Endothelial cell of umbilical vein (primary cell): ENCODE measurements around the gene TNFRSF1B. TPM values are rescaled to one million over a fixed set of nuclear protein-coding genes. Genes with fewer than 3 reads are reported as not detected.

Experiments
- BruUV-seq: library from RNA; stranded (reverse); fragments of 400-500 nt; replicated peaks from 2 replicates; lab custom pipeline; 2021; lab: Mats Ljungman, UMichigan
- CTCF ChIA-PET: fragments of 300-600, 350-600 bp; sonication (Branson Sonifier 250); formaldehyde crosslinking; loops from one replicate; lab custom pipeline; 2021; ENCODE audit warnings: antibody characterized with exemption, inconsistent platforms; lab: Charles Lee
- POLR2A ChIA-PET: fragments of 300-600, 350-600 bp; sonication (Branson Sonifier 250); formaldehyde crosslinking; loops from one replicate; lab custom pipeline; 2021; ENCODE audit warnings: antibody characterized with exemption, inconsistent platforms; lab: Charles Lee
- DNase-seq: peaks from one replicate; pipeline ENCODE4 v3.0.0-alpha.2; 2011; ENCODE audit warnings: low read depth, low spot score
- FAIRE-seq: peaks from 2 replicates; lab custom pipeline; 2011; peaks lifted over from hg19 to GRCh38; lab: Jason Lieb, UNC
- H2AFZ ChIP-seq: 2 replicates; pipeline ENCODE4 v1.6.0; 2012; ENCODE audit warnings: low read depth, low read length, control low read depth, inconsistent platforms
- H3K27ac ChIP-seq: 2 replicates; pipeline ENCODE4 v1.5.1; 2011; ENCODE audit warnings: low read depth, mild to moderate bottlenecking, control low read depth, low read length, moderate library complexity; ENCODE audit not compliant: insufficient read depth
- H3K27me3 ChIP-seq, 2 experiments: 2 replicates each; pipeline versions ENCODE4 v1.6.0 to v1.6.1; 2011; ENCODE audit warnings: low read length in 2 of 2, mixed read lengths in 1 of 2; ENCODE audit not compliant: control insufficient read depth in 2 of 2, insufficient read depth in 2 of 2
- H3K36me3 ChIP-seq, 2 experiments: 2 replicates in 1 of 2; 3 replicates in 1 of 2; pipeline ENCODE4 v1.5.1; 2011; ENCODE audit warnings: low read length in 2 of 2, mild to moderate bottlenecking in 1 of 2, moderate library complexity in 1 of 2; ENCODE audit not compliant: control insufficient read depth in 2 of 2, insufficient read depth in 2 of 2; ENCODE audit errors: extremely low read depth in 1 of 2
- H3K4me1 ChIP-seq: 3 replicates; pipeline ENCODE4 v1.5.1; 2011; ENCODE audit warnings: mild to moderate bottlenecking, low read length; ENCODE audit not compliant: control insufficient read depth, insufficient read depth; ENCODE audit errors: extremely low read depth
- H3K4me2 ChIP-seq: 2 replicates; pipeline ENCODE4 v1.6.1; 2011; ENCODE audit warnings: low read length, control low read depth, mixed read lengths; ENCODE audit not compliant: insufficient read depth
- H3K4me3 ChIP-seq, 3 experiments: fragments of 200-600 bp in 1 of 3; sonication (generic), shearing (Covaris generic) in 1 of 3; replicated peaks in 1 of 3; 2 replicates each; pipeline ENCODE4 v1.5.1; 2011 to 2016; ENCODE audit warnings: control low read depth in 3 of 3, low read length in 3 of 3, mild to moderate bottlenecking in 2 of 3, inconsistent platforms in 1 of 3, low read depth in 1 of 3, moderate library complexity in 1 of 3; ENCODE audit not compliant: insufficient read depth in 1 of 3
- H3K79me2 ChIP-seq: 2 replicates; pipeline ENCODE4 v1.6.0; 2012; ENCODE audit warnings: low read length, inconsistent platforms; ENCODE audit not compliant: control insufficient read depth, insufficient read depth
- H3K9ac ChIP-seq: replicated peaks from 2 replicates; pipeline ENCODE3; 2011; ENCODE audit warnings: low read length, control low read depth; ENCODE audit not compliant: insufficient read depth; ENCODE audit errors: extremely low read depth
- H3K9me1 ChIP-seq: replicated peaks from 3 replicates; pipeline ENCODE4 v1.6.0; 2011; ENCODE audit warnings: mild to moderate bottlenecking, low read length; ENCODE audit not compliant: control insufficient read depth, insufficient read depth; ENCODE audit errors: extremely low read depth
- H3K9me3 ChIP-seq: replicated peaks from 2 replicates; pipeline ENCODE4 v1.5.1; 2012; ENCODE audit warnings: low read length, inconsistent platforms; ENCODE audit not compliant: control insufficient read depth, insufficient read depth
- H4K20me1 ChIP-seq: replicated peaks from 2 replicates; pipeline ENCODE3; 2011; ENCODE audit warnings: mild to moderate bottlenecking, low read length; ENCODE audit not compliant: control insufficient read depth, insufficient read depth; ENCODE audit errors: extremely low read depth
- EZH2 ChIP-seq: IDR thresholded peaks from 2 replicates; pipeline ENCODE4 v1.6.1; 2012; ENCODE audit warnings: borderline replicate concordance, low read depth, mild to moderate bottlenecking, moderate library complexity, low read length, inconsistent platforms; ENCODE audit not compliant: severe bottlenecking
- FOS ChIP-seq: IDR thresholded peaks from 2 replicates; pipeline ENCODE4 v1.6.1; 2011; ENCODE audit warnings: mild to moderate bottlenecking, low read length, moderate library complexity, borderline replicate concordance; ENCODE audit not compliant: insufficient read depth
- GATA2 ChIP-seq: IDR thresholded peaks from 2 replicates; pipeline ENCODE4 v1.7.0; 2011; ENCODE audit warnings: low read depth, mild to moderate bottlenecking, moderate library complexity, mixed read lengths, low read length; ENCODE audit not compliant: insufficient read length, insufficient read depth
- JUN ChIP-seq: IDR thresholded peaks from 2 replicates; pipeline ENCODE4 v1.6.1; 2011; ENCODE audit warnings: borderline replicate concordance, low read depth; ENCODE audit not compliant: insufficient read length, insufficient read depth
- MAX ChIP-seq: IDR thresholded peaks from 2 replicates; pipeline ENCODE4 v1.6.1; 2011; ENCODE audit not compliant: insufficient read depth, insufficient read length
- MYC ChIP-seq: IDR thresholded peaks from one replicate; pipeline ENCODE4 v1.6.1; 2011; ENCODE audit warnings: mild to moderate bottlenecking, low read depth, low read length
- POLR2AphosphoS5 ChIP-seq: IDR thresholded peaks from 2 replicates; pipeline ENCODE4 v1.6.1; 2012; ENCODE audit warnings: low read depth, mild to moderate bottlenecking, control low read depth, low read length, moderate library complexity; ENCODE audit not compliant: insufficient read depth
- dilution Hi-C: fragments of 300-500 bp; cut with MboI; formaldehyde crosslinking; loops from one replicate; pipeline ENCODE4 v1.15.0; 2019; ENCODE audit warnings: low sequenced_read_pairs; ENCODE audit not compliant: extremely low pct_ligation_motif_present
- intact Hi-C: fragments of 100-400 bp; cut with micrococcal nuclease; formaldehyde crosslinking; loops from one replicate; pipeline ENCODE4 v1.10.0; 2022
- polyA plus RNA-seq, 4 experiments: library from polyadenylated mRNA; depleted of rRNA in 3 of 4; stranded (reverse) in 3 of 4; unstranded in 1 of 4; fragments of >200 nt; gene quantifications; 2 replicates each; pipeline versions ENCODE4 v1.2.1 to v1.2.3, GENCODE V29; 2011 to 2012; ENCODE audit warnings: missing spikeins in 1 of 4
- total RNA-seq: library from RNA; stranded (reverse); gene quantifications from 2 replicates; pipeline ENCODE4 v1.2.3, GENCODE V29; 2021
- TF ChIP-seq, protein P1 (sequence below), 2 donors: IDR thresholded peaks; 1 replicate in 1 of 2; 2 replicates in 1 of 2; pipeline ENCODE4 v1.5.1; 2011; ENCODE audit warnings: low read length in 2 of 2, mild to moderate bottlenecking in 2 of 2, moderate library complexity in 2 of 2, control low read depth in 1 of 2, inconsistent platforms in 1 of 2, low read depth in 1 of 2; ENCODE audit not compliant: insufficient read depth in 1 of 2; ENCODE audit errors: extremely low read depth in 1 of 2

The TNFRSF1B gene
- total and polyA plus RNA-seq, 2 donors (not counting 3 experiments of a cell fraction or from before 2014, with no cell fraction given): 53.6 to 65.9 TPM

- Histone ChIP-seq H3K4me1 (peaks cover 20% of the 10 kb centered on the region), H4K20me1 (no peaks in the 10 kb centered on the region), H3K9me3 (no peaks in the 10 kb centered on the region), H3K27me3 (no peaks in the 10 kb centered on the region), H3K36me3 (no peaks in the 10 kb centered on the region), H3K4me2 (peak overlapping the region; percentile 13), H3K79me2 (no peaks in the 10 kb centered on the region), H3K9ac (peak overlapping the region; percentile 15), H3K9me1 (no peaks in the 10 kb centered on the region), H2AFZ (peak overlapping the region; percentile 35), H3K4me3 (no peak overlapping the region), H3K27ac (peak overlapping the region; percentile 59)
- ChIA-PET POLR2A (interaction anchor here (0.7 to 1.0 kb wide), 2 partner anchors 26 to 253 kb away, joined by 3 to 5 read pairs; no protein-coding TSS in a partner anchor), CTCF (interaction anchor here (1.3 to 3.3 kb wide), 7 partner anchors 8 to 36 kb away, joined by 3 to 16 read pairs (median 6); no protein-coding TSS in a partner anchor)
- intact Hi-C loops: loop anchor here (1.0 to 2.0 kb wide), 3 partner anchors 8 to 18 kb away; no protein-coding TSS in a partner anchor
- FAIRE-seq (no peak), DNase-seq (no peak)
- dilution Hi-C loops: no loop called here
- no peak for TF ChIP-seq POLR2AphosphoS5
- no peak for TF ChIP-seq GATA2
- no peak for TF ChIP-seq FOS
- no peak for TF ChIP-seq JUN
- TF ChIP-seq EZH2: no peak
- TF ChIP-seq MAX: no peak
- TF ChIP-seq, protein P1, sequence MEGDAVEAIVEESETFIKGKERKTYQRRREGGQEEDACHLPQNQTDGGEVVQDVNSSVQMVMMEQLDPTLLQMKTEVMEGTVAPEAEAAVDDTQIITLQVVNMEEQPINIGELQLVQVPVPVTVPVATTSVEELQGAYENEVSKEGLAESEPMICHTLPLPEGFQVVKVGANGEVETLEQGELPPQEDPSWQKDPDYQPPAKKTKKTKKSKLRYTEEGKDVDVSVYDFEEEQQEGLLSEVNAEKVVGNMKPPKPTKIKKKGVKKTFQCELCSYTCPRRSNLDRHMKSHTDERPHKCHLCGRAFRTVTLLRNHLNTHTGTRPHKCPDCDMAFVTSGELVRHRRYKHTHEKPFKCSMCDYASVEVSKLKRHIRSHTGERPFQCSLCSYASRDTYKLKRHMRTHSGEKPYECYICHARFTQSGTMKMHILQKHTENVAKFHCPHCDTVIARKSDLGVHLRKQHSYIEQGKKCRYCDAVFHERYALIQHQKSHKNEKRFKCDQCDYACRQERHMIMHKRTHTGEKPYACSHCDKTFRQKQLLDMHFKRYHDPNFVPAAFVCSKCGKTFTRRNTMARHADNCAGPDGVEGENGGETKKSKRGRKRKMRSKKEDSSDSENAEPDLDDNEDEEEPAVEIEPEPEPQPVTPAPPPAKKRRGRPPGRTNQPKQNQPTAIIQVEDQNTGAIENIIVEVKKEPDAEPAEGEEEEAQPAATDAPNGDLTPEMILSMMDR (IDR thresholded peaks at IDR 0.05; ENCODE audit: extremely low read depth in 1 of 2, insufficient read depth in 1 of 2, low read depth in 1 of 2, low read length in 2 of 2): no peak
- TF ChIP-seq MYC: no peak
- BruUV-seq: no TSS peak
Observed at GRCh38 chr1:12161324-12161661, 5.5 kb upstream of the TNFRSF1B start.
